Measurements from ENCODE around the gene GNAI3. TPM values are rescaled to one million over a fixed set of nuclear protein-coding genes. Genes with fewer than 3 reads are reported as not detected.
"Not testable (repeated sequence)": the region's sequence is repeated elsewhere in the genome, so short reads cannot be mapped to it uniquely, and the experiment has no call there.

GNAI3 gene
- polyA plus RNA-seq, 1 donor, result 7.5 TPM

DNA sequence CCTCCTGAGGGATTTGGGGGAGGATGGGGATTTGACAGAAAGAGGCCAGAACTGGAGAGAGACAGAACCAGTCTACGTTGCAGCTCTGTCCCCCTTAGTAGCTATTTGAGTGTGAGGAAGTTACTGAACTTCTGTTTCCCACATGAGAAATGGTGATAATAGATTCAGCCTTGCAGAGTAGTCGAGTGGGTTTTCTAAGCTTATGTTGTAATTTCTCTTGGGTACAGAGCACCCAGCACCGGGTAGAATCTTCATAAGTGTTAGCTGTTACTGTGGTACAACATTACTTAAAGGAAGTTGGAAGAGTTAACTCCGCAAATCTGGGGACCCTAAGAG is 112.2 kb downstream of the GNAI3 start:
- H3K27me3 ChIP-seq (ENCODE audit: control insufficient read depth, insufficient read depth, low read length); H3K27ac ChIP-seq (ENCODE audit: low read length); H3K9me3 ChIP-seq (ENCODE audit: control insufficient read depth, low read depth, low read length); DNase-seq; H3K4me3 ChIP-seq (ENCODE audit: low read length): not testable (repeated sequence)
- H3K36me3 ChIP-seq (ENCODE audit: control insufficient read depth, insufficient read depth, low read length), result peaks cover 29% of the 10 kb centered on the region
- WGBS (ENCODE audit: insufficient coverage, low lambda C conversion rate), result no CpG with 5 or more reads among the region's 4 CpGs
- peaks cover 17% of the 10 kb centered on the region for H3K4me1 ChIP-seq (ENCODE audit: control insufficient read depth, insufficient read depth, low read length)

DNA sequence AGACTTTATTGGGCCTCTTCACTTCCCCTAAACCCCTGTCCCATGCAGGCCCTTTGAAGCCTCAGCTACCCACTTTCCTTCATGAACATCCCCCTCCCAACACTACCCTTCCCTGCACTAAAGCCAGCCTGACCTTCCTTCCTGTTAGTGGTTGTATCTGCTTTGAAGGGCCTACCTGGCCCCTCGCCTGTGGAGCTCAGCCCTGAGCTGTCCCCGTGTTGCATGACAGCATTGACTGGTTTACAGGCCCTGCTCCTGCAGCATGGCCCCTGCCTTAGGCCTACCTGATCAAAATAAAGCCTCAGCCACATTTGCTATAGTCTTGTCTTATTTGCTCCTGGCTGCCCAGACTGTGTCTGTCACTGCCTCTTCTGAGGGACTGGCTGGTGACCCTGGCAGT is 113.0 kb downstream of the GNAI3 start:
- Histone ChIP-seq H3K36me3 (ENCODE audit: control insufficient read depth, insufficient read depth, low read length) (peaks cover 29% of the 10 kb centered on the region), H3K9me3 (ENCODE audit: control insufficient read depth, low read depth, low read length) (no peaks in the 10 kb centered on the region), H3K4me1 (ENCODE audit: control insufficient read depth, insufficient read depth, low read length) (peaks cover 17% of the 10 kb centered on the region), H3K27me3 (ENCODE audit: control insufficient read depth, insufficient read depth, low read length) (no peaks in the 10 kb centered on the region), H3K4me3 (ENCODE audit: low read length) (no peak overlapping the region), H3K27ac (ENCODE audit: low read length) (no peak overlapping the region)
- DNase-seq, result no peak
- no CpG with 5 or more reads among the region's 2 CpGs for WGBS (ENCODE audit: insufficient coverage, low lambda C conversion rate)

DNA sequence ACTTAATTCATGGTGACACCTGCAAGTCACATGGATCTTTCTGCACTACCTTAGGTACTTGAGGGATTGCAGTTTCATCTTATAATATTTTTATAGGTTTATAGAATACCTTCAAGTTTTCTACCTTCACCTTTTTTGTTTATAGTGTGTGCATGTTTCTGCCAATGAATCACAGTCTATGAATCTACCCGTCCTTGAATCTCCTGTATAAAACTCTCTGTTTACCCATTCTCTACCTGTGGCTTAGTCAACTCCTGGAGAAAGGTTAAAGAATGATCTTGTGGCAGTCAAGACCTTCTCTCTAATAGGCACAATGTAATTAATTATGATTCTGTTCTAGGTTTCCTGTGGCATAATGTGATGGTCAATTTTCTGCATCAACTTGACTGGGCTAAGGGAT is 116.3 kb downstream of the GNAI3 start:
- H3K27ac ChIP-seq (ENCODE audit: low read length), result no peak overlapping the region
- no peak overlapping the region for H3K4me3 ChIP-seq (ENCODE audit: low read length)
- no peak for DNase-seq
- no peaks in the 10 kb centered on the region for H3K27me3 ChIP-seq (ENCODE audit: control insufficient read depth, insufficient read depth, low read length)
- H3K36me3 ChIP-seq (ENCODE audit: control insufficient read depth, insufficient read depth, low read length), result peaks cover 14% of the 10 kb centered on the region
- no peaks in the 10 kb centered on the region for H3K9me3 ChIP-seq (ENCODE audit: control insufficient read depth, low read depth, low read length)
- WGBS (ENCODE audit: insufficient coverage, low lambda C conversion rate), result no CpG with 5 or more reads among the region's 1 CpG
- peaks cover 2% of the 10 kb centered on the region for H3K4me1 ChIP-seq (ENCODE audit: control insufficient read depth, insufficient read depth, low read length)

DNA sequence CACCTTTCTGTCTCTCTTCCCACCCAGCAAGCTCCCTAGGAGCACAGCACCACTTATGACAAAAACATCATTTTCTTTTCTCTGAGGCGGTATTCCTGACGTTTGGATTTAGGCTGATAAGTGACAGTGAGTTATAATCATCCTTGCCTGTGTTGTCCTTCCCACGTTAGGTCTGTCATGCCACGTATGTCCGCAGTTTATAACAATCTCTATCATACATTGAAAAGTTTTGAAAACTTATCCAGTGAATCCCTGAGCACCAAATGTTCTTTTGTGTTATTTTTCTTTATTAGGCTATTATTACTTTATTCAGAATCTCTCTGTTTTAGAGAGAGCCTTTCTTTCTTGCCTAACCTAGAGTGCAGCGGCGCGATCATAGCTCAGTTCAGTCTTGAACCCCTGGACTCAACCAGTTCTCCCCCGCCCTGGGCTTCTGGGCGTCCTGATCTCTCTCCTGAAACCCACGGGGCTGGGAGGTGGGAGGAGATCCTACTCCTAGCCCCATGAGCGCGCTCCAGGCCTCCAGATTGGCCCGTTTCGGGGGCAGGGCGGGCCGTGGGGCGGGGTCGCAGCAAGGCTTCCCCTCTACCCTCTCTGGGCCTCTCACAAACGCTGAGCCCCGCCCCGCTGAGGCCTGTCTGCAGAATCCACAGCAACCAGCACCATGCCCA is 119.2 kb downstream of the GNAI3 start, which contains the start of gene GSTM2:
TSS of gene GSTM2 (plus strand) at position 606 of the 671 bp plus-strand sequence. CDS start at position 665, 59 bp downstream.
- WGBS (ENCODE audit: insufficient coverage, low lambda C conversion rate), result no CpG with 5 or more reads among the region's 22 CpGs
- peaks cover 22% of the 10 kb centered on the region for H3K36me3 ChIP-seq (ENCODE audit: control insufficient read depth, insufficient read depth, low read length)
- peak within 1 kb of the TSS; percentile 55 for H3K4me3 ChIP-seq (ENCODE audit: low read length)
- H3K9me3 ChIP-seq (ENCODE audit: control insufficient read depth, low read depth, low read length), result no peaks in the 10 kb centered on the region
- peak within 1 kb of the TSS; percentile 11 for H3K27ac ChIP-seq (ENCODE audit: low read length)
- peaks cover 2% of the 10 kb centered on the region for H3K4me1 ChIP-seq (ENCODE audit: control insufficient read depth, insufficient read depth, low read length)
- DNase-seq, result peak; percentile 93 to 96
- no peaks in the 10 kb centered on the region for H3K27me3 ChIP-seq (ENCODE audit: control insufficient read depth, insufficient read depth, low read length)

Other genes starting within 250 kb of the GNAI3 start
- gene MYBPHL, start 241.6 kb upstream of the GNAI3 start, polyA plus RNA-seq, result 13.8 TPM
- 41.7 TPM for gene SORT1, start 150.7 kb upstream of the GNAI3 start, polyA plus RNA-seq
- 94.1 TPM for gene PSMA5, start 122.2 kb upstream of the GNAI3 start, polyA plus RNA-seq
- gene SYPL2, start 82.1 kb upstream of the GNAI3 start, polyA plus RNA-seq, result 0.60 TPM
- gene ATXN7L2, start 64.7 kb upstream of the GNAI3 start, polyA plus RNA-seq, result 6.1 TPM
- gene CYB561D1, start 54.5 kb upstream of the GNAI3 start, polyA plus RNA-seq, result 7.2 TPM
- gene AMIGO1, start 38.9 kb upstream of the GNAI3 start, polyA plus RNA-seq, result 2.0 TPM
- 0.93 TPM for gene GPR61, start 8.7 kb upstream of the GNAI3 start, polyA plus RNA-seq
- not detected for gene GNAT2, start 71.0 kb downstream of the GNAI3 start, polyA plus RNA-seq
- 61.2 TPM for gene AMPD2, start 71.2 kb downstream of the GNAI3 start, polyA plus RNA-seq
- 68.4 TPM for gene GSTM4, start 107.5 kb downstream of the GNAI3 start, polyA plus RNA-seq
- 197 TPM for gene GSTM2, start 119.4 kb downstream of the GNAI3 start, polyA plus RNA-seq
- gene GSTM1, start 139.2 kb downstream of the GNAI3 start, polyA plus RNA-seq, result 1.1 TPM
- gene GSTM5, start 163.6 kb downstream of the GNAI3 start, polyA plus RNA-seq, result 7.2 TPM
- gene GSTM3, start 192.4 kb downstream of the GNAI3 start, polyA plus RNA-seq, result 132 TPM
- gene EPS8L3, start 215.3 kb downstream of the GNAI3 start, polyA plus RNA-seq, result 343 TPM

Measured in large intestine (tissue), 3 donors.